DMS53 (cell line): ENCODE data around the gene LRRC8A.
"Not testable (repeated sequence)": the region's sequence is repeated elsewhere in the genome, so short reads cannot be mapped to it uniquely, and the experiment has no call there.

Source experiments
- DNase-seq: peaks from one replicate; lab custom pipeline; 2025; lab: John Stamatoyannopoulos, UW

Gene LRRC8A

GRCh38 chr9:128870128-128870940, 11.6 kb upstream of the LRRC8A start:
- DNase-seq, result no peak

GRCh38 chr9:128870941-128871265, 11.0 kb upstream of the LRRC8A start:
- not testable (repeated sequence) for DNase-seq

- no peak for DNase-seq
Observed at GRCh38 chr9:128877852-128878251, 4.1 kb upstream of the LRRC8A start.

GRCh38 chr9:128882677-128883603, 1.0 kb downstream of the LRRC8A start:
- peak; percentile 48 for DNase-seq

GRCh38 chr9:128884164-128884563, 2.2 kb downstream of the LRRC8A start:
- DNase-seq, result no peak

- DNase-seq, result no peak
Observed at GRCh38 chr9:128885376-128885775, 3.4 kb downstream of the LRRC8A start.

- no peak for DNase-seq
Observed at GRCh38 chr9:128885798-128886197, 3.9 kb downstream of the LRRC8A start.

GRCh38 chr9:128886211-128886891, 4.4 kb downstream of the LRRC8A start:
- DNase-seq, result no peak

- no peak for DNase-seq
Observed at GRCh38 chr9:128887049-128887448, 5.1 kb downstream of the LRRC8A start.

- no peak for DNase-seq
Observed at GRCh38 chr9:128887914-128888350, 6.0 kb downstream of the LRRC8A start.

- no peak for DNase-seq
Observed at GRCh38 chr9:128891321-128892220, 9.6 kb downstream of the LRRC8A start.

GRCh38 chr9:128892221-128892921, 10.4 kb downstream of the LRRC8A start:
- DNase-seq, result no peak

GRCh38 chr9:128893354-128893753, 11.4 kb downstream of the LRRC8A start:
- DNase-seq, result no peak

- no peak for DNase-seq
Observed at GRCh38 chr9:128894764-128895163, 12.8 kb downstream of the LRRC8A start.

GRCh38 chr9:128895556-128895955, 13.6 kb downstream of the LRRC8A start:
- DNase-seq, result no peak

- DNase-seq, result no peak
Observed at GRCh38 chr9:128898382-128898781, 16.4 kb downstream of the LRRC8A start.

GRCh38 chr9:128898845-128899565, 17.1 kb downstream of the LRRC8A start:
- no peak for DNase-seq

- no peak for DNase-seq
Observed at GRCh38 chr9:128899566-128900322, 17.8 kb downstream of the LRRC8A start.

GRCh38 chr9:128901379-128901778, 19.4 kb downstream of the LRRC8A start:
- DNase-seq, result no peak
